ENCODE results near the gene SLC27A1. TPM values are rescaled to one million over a fixed set of nuclear protein-coding genes. Genes with fewer than 3 reads are reported as not detected.

The SLC27A1 gene
- total RNA-seq: 1.7 and 2.0 TPM in 2 replicates

DNA sequence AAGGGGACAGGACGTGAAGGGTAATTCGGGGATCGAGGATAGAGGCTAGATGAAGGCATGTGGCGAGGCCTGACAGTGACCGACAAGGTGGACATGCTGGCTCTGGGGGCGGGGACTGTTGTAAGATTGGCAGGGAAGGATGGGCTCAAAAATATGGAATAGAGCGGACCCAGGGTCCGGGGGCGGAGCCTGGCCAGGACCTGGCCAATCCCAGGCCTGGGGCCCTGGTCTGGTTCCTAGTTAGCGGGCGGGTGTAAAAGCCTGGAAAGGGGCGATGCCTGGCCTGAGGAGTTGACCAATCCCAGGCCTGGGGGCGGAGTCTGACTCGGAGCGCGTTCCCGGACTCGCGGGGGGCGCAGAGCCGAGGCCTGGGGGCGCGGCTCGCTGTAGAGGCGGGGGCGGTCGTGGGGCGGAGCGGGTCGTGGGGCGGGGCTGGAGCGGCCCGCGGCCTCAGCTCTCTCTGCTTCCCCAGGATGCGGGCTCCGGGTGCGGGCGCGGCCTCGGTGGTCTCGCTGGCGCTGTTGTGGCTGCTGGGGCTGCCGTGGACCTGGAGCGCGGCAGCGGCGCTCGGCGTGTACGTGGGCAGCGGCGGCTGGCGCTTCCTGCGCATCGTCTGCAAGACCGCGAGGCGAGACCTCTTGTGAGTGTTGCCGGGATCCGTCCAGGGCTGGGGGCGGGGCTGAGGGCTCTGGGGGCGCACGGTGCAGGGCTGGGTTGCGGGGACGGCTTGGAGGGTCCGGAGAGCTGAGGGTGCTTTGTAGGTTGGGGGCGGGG, at the start of gene SLC27A1:
TSS of gene SLC27A1 (plus strand) at position 457 of the 774 bp plus-strand sequence. CDS start at position 474, 17 bp downstream.
- peak within 1 kb of the TSS; percentile 89 for H3K4me3 Mint-ChIP-seq
- H3K27me3 Mint-ChIP-seq (ENCODE audit: insufficient read depth): peaks cover 28% of the 10 kb centered on the region
- peak; percentile 81 for DNase-seq (ENCODE audit: low spot score)
- peaks cover 30% of the 10 kb centered on the region for H3K4me1 Mint-ChIP-seq (ENCODE audit: low read depth)
- H3K27ac Mint-ChIP-seq: peak within 1 kb of the TSS; percentile 78
- no peaks in the 10 kb centered on the region for H3K9me3 Mint-ChIP-seq
- intact Hi-C loops (cut with micrococcal nuclease): loop anchor here (1.0 to 5.0 kb wide), 5 partner anchors 41 to 133 kb away; partner anchors contain the start of genes COLGALT1, GTPBP3, MVB12A and PGLS
- no peaks in the 10 kb centered on the region for H3K36me3 Mint-ChIP-seq (ENCODE audit: low read depth)

- Mint-ChIP-seq H3K9me3 (no peaks in the 10 kb centered on the region), H3K36me3 (ENCODE audit: low read depth) (peaks cover 5% of the 10 kb centered on the region), H3K4me3 (no peak overlapping the region), H3K4me1 (ENCODE audit: low read depth) (peaks cover 17% of the 10 kb centered on the region), H3K27ac (no peak overlapping the region), H3K27me3 (ENCODE audit: insufficient read depth) (no peaks in the 10 kb centered on the region)
- intact Hi-C loops (cut with micrococcal nuclease): no loop called here
- DNase-seq (ENCODE audit: low spot score): no peak
These were observed 48.4 kb upstream of the SLC27A1 start for GRCh38 chr19:17421942-17422341.

DNA sequence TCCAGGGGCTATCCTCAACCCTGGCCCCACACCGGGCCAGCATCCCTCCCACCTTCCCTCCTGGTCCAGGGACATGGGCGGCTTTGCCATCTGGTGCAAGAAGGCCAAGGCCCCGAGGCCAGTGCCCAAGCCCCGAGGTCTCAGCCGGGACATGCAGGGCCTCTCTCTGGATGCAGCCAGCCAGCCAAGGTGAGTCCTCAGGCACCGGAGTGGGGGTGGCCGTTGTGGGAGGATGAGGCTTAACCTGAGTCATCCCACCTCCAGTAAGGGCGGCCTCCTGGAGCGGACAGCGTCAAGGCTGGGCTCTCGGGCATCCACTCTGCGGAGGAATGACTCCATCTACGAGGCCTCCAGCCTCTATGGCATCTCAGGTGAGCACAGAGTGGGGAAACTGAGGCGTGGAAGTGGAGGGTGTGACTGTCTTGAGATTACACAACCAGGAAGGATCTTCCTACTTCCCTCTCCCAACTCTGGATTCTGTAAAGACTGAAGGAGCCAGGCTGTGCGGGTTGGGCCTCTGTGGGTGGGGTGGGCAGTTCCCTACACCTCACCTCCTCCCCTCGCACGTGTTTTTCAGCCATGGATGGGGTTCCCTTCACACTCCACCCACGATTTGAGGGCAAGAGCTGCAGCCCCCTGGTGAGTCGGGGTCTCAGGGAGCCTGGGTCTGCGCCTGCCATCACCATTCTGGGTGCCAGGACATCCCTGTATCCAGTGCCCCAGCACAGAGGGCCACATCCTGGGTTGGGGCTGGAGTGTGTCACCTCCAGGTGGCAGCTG, 46.7 kb upstream of the SLC27A1 start:
- peaks cover 16% of the 10 kb centered on the region for H3K4me1 Mint-ChIP-seq (ENCODE audit: low read depth)
- no peak overlapping the region for H3K4me3 Mint-ChIP-seq
- H3K36me3 Mint-ChIP-seq (ENCODE audit: low read depth): no peaks in the 10 kb centered on the region
- no peaks in the 10 kb centered on the region for H3K27me3 Mint-ChIP-seq (ENCODE audit: insufficient read depth)
- H3K27ac Mint-ChIP-seq: peak overlapping the region; percentile 55
- intact Hi-C loops (cut with micrococcal nuclease): no loop called here
- no peaks in the 10 kb centered on the region for H3K9me3 Mint-ChIP-seq
- DNase-seq (ENCODE audit: low spot score): no peak

GRCh38 chr19:17424743-17425365, 45.5 kb upstream of the SLC27A1 start:
- Mint-ChIP-seq H3K36me3 (ENCODE audit: low read depth) (no peaks in the 10 kb centered on the region), H3K27me3 (ENCODE audit: insufficient read depth) (no peaks in the 10 kb centered on the region), H3K27ac (no peak overlapping the region), H3K4me1 (ENCODE audit: low read depth) (peaks cover 6% of the 10 kb centered on the region), H3K9me3 (no peaks in the 10 kb centered on the region), H3K4me3 (no peak overlapping the region)
- intact Hi-C loops (cut with micrococcal nuclease): no loop called here
- no peak for DNase-seq (ENCODE audit: low spot score)

- no peak for DNase-seq (ENCODE audit: low spot score)
- no peak overlapping the region for H3K4me3 Mint-ChIP-seq
- H3K9me3 Mint-ChIP-seq: no peaks in the 10 kb centered on the region
- no peaks in the 10 kb centered on the region for H3K4me1 Mint-ChIP-seq (ENCODE audit: low read depth)
- no peaks in the 10 kb centered on the region for H3K27me3 Mint-ChIP-seq (ENCODE audit: insufficient read depth)
- intact Hi-C loops (cut with micrococcal nuclease): no loop called here
- H3K27ac Mint-ChIP-seq: no peak overlapping the region
- no peaks in the 10 kb centered on the region for H3K36me3 Mint-ChIP-seq (ENCODE audit: low read depth)
These were observed 40.6 kb upstream of the SLC27A1 start for GRCh38 chr19:17429641-17430113.

- Mint-ChIP-seq H3K27me3 (ENCODE audit: insufficient read depth) (no peaks in the 10 kb centered on the region), H3K4me3 (no peak overlapping the region), H3K9me3 (no peaks in the 10 kb centered on the region), H3K27ac (no peak overlapping the region), H3K36me3 (ENCODE audit: low read depth) (no peaks in the 10 kb centered on the region), H3K4me1 (ENCODE audit: low read depth) (no peaks in the 10 kb centered on the region)
- intact Hi-C loops (cut with micrococcal nuclease): no loop called here
- DNase-seq (ENCODE audit: low spot score): no peak
These were observed 38.9 kb upstream of the SLC27A1 start for GRCh38 chr19:17431417-17431816.

GRCh38 chr19:17435218-17435617, 35.1 kb upstream of the SLC27A1 start:
- H3K36me3 Mint-ChIP-seq (ENCODE audit: low read depth): no peaks in the 10 kb centered on the region
- no peaks in the 10 kb centered on the region for H3K4me1 Mint-ChIP-seq (ENCODE audit: low read depth)
- no peak for DNase-seq (ENCODE audit: low spot score)
- no peaks in the 10 kb centered on the region for H3K9me3 Mint-ChIP-seq
- no peak overlapping the region for H3K27ac Mint-ChIP-seq
- H3K27me3 Mint-ChIP-seq (ENCODE audit: insufficient read depth): peaks cover 3% of the 10 kb centered on the region
- intact Hi-C loops (cut with micrococcal nuclease): no loop called here
- no peak overlapping the region for H3K4me3 Mint-ChIP-seq

GRCh38 chr19:17436094-17436873, 34.0 kb upstream of the SLC27A1 start:
- DNase-seq (ENCODE audit: low spot score): no peak
- H3K27ac Mint-ChIP-seq: no peak overlapping the region
- intact Hi-C loops (cut with micrococcal nuclease): no loop called here
- peaks cover 3% of the 10 kb centered on the region for H3K27me3 Mint-ChIP-seq (ENCODE audit: insufficient read depth)
- no peak overlapping the region for H3K4me3 Mint-ChIP-seq
- H3K36me3 Mint-ChIP-seq (ENCODE audit: low read depth): no peaks in the 10 kb centered on the region
- no peaks in the 10 kb centered on the region for H3K4me1 Mint-ChIP-seq (ENCODE audit: low read depth)
- H3K9me3 Mint-ChIP-seq: no peaks in the 10 kb centered on the region

- Mint-ChIP-seq H3K4me1 (ENCODE audit: low read depth) (no peaks in the 10 kb centered on the region), H3K9me3 (no peaks in the 10 kb centered on the region), H3K4me3 (no peak overlapping the region), H3K27ac (no peak overlapping the region), H3K36me3 (ENCODE audit: low read depth) (no peaks in the 10 kb centered on the region), H3K27me3 (ENCODE audit: insufficient read depth) (peaks cover 3% of the 10 kb centered on the region)
- intact Hi-C loops (cut with micrococcal nuclease): no loop called here
- no peak for DNase-seq (ENCODE audit: low spot score)
These were observed 33.5 kb upstream of the SLC27A1 start for GRCh38 chr19:17436874-17437267.

- DNase-seq (ENCODE audit: low spot score): no peak
- no peaks in the 10 kb centered on the region for H3K36me3 Mint-ChIP-seq (ENCODE audit: low read depth)
- peaks cover 3% of the 10 kb centered on the region for H3K27me3 Mint-ChIP-seq (ENCODE audit: insufficient read depth)
- intact Hi-C loops (cut with micrococcal nuclease): loop anchor here (1.0 kb wide), 1 partner anchor 25 kb away; no protein-coding TSS in a partner anchor
- no peaks in the 10 kb centered on the region for H3K4me1 Mint-ChIP-seq (ENCODE audit: low read depth)
- no peaks in the 10 kb centered on the region for H3K9me3 Mint-ChIP-seq
- H3K27ac Mint-ChIP-seq: no peak overlapping the region
- H3K4me3 Mint-ChIP-seq: no peak overlapping the region
These were observed 28.9 kb upstream of the SLC27A1 start for GRCh38 chr19:17441241-17442021.

GRCh38 chr19:17445526-17446165, 24.7 kb upstream of the SLC27A1 start:
- Mint-ChIP-seq H3K27ac (no peak overlapping the region), H3K27me3 (ENCODE audit: insufficient read depth) (peaks cover 13% of the 10 kb centered on the region), H3K4me1 (ENCODE audit: low read depth) (peaks cover 9% of the 10 kb centered on the region), H3K4me3 (no peak overlapping the region), H3K9me3 (no peaks in the 10 kb centered on the region), H3K36me3 (ENCODE audit: low read depth) (no peaks in the 10 kb centered on the region)
- intact Hi-C loops (cut with micrococcal nuclease): no loop called here
- no peak for DNase-seq (ENCODE audit: low spot score)
